PC-3 (cell line): Measurements from ENCODE around the gene CFAP206. TPM values are rescaled to one million over a fixed set of nuclear protein-coding genes. Genes with fewer than 3 reads are reported as not detected.

Experiments
- ATAC-seq: fragments of 200-7000 bp; cut with Tn5 transposase; 2 replicates; pipeline ENCODE4 v1.9.1; 2020; ENCODE audit warnings: mild to moderate bottlenecking, moderate library complexity
- BruUV-seq: library from RNA; stranded (reverse); fragments of 400-500 nt; replicated peaks from 2 replicates; lab custom pipeline; 2021; lab: Mats Ljungman, UMichigan
- CTCF ChIA-PET: fragments of 300-600 bp; sonication (Branson Sonifier 250); formaldehyde crosslinking; loops from one replicate; lab custom pipeline; 2022; ENCODE audit warnings: antibody characterized with exemption; lab: Charles Lee
- POLR2A ChIA-PET: fragments of 300-600 bp; sonication (Branson Sonifier 250); formaldehyde crosslinking; loops from one replicate; lab custom pipeline; 2022; ENCODE audit warnings: antibody characterized with exemption; ENCODE audit not compliant: unreplicated experiment; lab: Charles Lee
- DNase-seq: peaks from one replicate; pipeline ENCODE4 v3.0.0-alpha.2; 2015
- H2AFZ ChIP-seq: fragments of 300-600 bp; sonication (generic); 2 replicates; pipeline ENCODE4 v1.6.0; 2016; ENCODE audit warnings: antibody characterized with exemption, low read length
- H3F3A ChIP-seq: fragments of 300-600 bp; sonication (generic); one replicate; pipeline ENCODE4 v1.6.0; 2017; ENCODE audit warnings: antibody characterized with exemption, low read length, control low read depth, mild to moderate bottlenecking; ENCODE audit not compliant: unreplicated experiment
- H3K27ac ChIP-seq: fragments of 300-600 bp; sonication (generic); 2 replicates; pipeline ENCODE4 v1.5.1; 2016; ENCODE audit warnings: mild to moderate bottlenecking, low read length
- H3K27me3 ChIP-seq: fragments of 300-600 bp; sonication (generic); 2 replicates; pipeline ENCODE4 v1.6.1; 2016; ENCODE audit warnings: low read length, mixed read lengths
- H3K36me3 ChIP-seq: fragments of 300-600 bp; sonication (generic); 2 replicates; pipeline ENCODE4 v1.6.1; 2016; ENCODE audit warnings: low read depth, mixed run types, low read length, mixed read lengths
- H3K4me1 ChIP-seq: fragments of 300-600 bp; sonication (generic); 2 replicates; pipeline ENCODE4 v1.5.1; 2016; ENCODE audit warnings: low read length; ENCODE audit not compliant: insufficient read depth
- H3K4me2 ChIP-seq: fragments of 300-600 bp; sonication (generic); 2 replicates; pipeline ENCODE4 v1.6.0; 2016; ENCODE audit warnings: low read length
- H3K4me3 ChIP-seq: fragments of 300-600 bp; sonication (generic); 2 replicates; pipeline ENCODE4 v1.5.1; 2016; ENCODE audit warnings: mild to moderate bottlenecking, low read length, mixed read lengths
- H3K79me2 ChIP-seq: fragments of 300-600 bp; sonication (generic); 2 replicates; pipeline ENCODE4 v1.6.1; 2017; ENCODE audit warnings: low read length, mixed read lengths
- H3K9ac ChIP-seq: fragments of 300-600 bp; sonication (generic); 2 replicates; pipeline ENCODE4 v1.6.0; 2016; ENCODE audit warnings: mild to moderate bottlenecking, low read length
- H3K9me2 ChIP-seq: fragments of 300-600 bp; sonication (generic); replicated peaks from 2 replicates; pipeline ENCODE4 v1.6.1; 2016; ENCODE audit warnings: mixed run types, low read length, mixed read lengths
- H3K9me3 ChIP-seq: fragments of 300-600 bp; sonication (generic); 2 replicates; pipeline ENCODE4 v1.6.1; 2016; ENCODE audit warnings: low read length, mixed read lengths
- H4K20me1 ChIP-seq: fragments of 300-600 bp; sonication (generic); 2 replicates; pipeline ENCODE4 v1.6.1; 2016; ENCODE audit warnings: low read length, mixed read lengths
- EZH2 ChIP-seq: fragments of 300-600 bp; sonication (generic); IDR thresholded peaks from one replicate; pipeline ENCODE4 v1.6.1; 2017; ENCODE audit warnings: antibody characterized with exemption, mild to moderate bottlenecking, low read length; ENCODE audit not compliant: unreplicated experiment
- EZH2phosphoT487 ChIP-seq: fragments of 300-600 bp; sonication (generic); IDR thresholded peaks from 2 replicates; pipeline ENCODE4 v1.6.1; 2018; ENCODE audit warnings: mild to moderate bottlenecking, antibody characterized with exemption, low read length, borderline replicate concordance
- intact Hi-C: fragments of 100-400 bp; cut with micrococcal nuclease; formaldehyde crosslinking; loops from 2 replicates; pipeline ENCODE4 v1.9.0; 2023
- total RNA-seq: library from RNA; depleted of rRNA; stranded (reverse); fragments of >200 nt; gene quantifications from 2 replicates; pipeline ENCODE4 v1.2.3, GENCODE V29; 2014
- TF ChIP-seq, protein P1 (sequence below): fragments of 300-600 bp; sonication (generic); conservative IDR thresholded peaks from 2 replicates; pipeline ENCODE4 v1.5.1; 2017; ENCODE audit warnings: antibody characterized with exemption, low read depth, mild to moderate bottlenecking, low read length

CFAP206 gene
- total RNA-seq, 1 experiment from 2014 or later, result 0.07 TPM

DNA sequence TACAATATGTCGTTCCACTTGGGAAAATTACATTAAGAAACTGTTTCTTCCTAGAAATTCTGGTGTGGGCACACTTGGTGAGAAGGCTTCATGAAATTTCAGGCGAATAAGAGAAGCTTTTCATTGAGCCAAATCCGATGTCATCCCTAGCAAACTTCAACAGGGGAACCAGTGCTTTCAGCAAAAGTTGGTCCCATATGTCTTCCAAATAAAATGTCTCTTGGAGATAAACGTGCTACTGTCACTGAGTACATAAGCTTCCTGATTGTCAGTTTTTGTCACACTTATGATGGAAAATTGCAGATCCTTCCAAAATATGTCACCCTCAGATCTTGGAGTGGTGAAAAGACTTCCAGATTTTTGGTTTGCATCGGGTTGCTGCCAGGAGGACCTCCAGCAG is 33.9 kb downstream of the CFAP206 start:
- Histone ChIP-seq H3K36me3 (no peaks in the 10 kb centered on the region), H3K27ac (no peak overlapping the region), H4K20me1 (no peaks in the 10 kb centered on the region), H3K9ac (no peak overlapping the region), H3K27me3 (no peaks in the 10 kb centered on the region), H3K4me2 (no peak overlapping the region), H3F3A (no peaks in the 10 kb centered on the region), H3K79me2 (no peaks in the 10 kb centered on the region), H3K4me1 (no peaks in the 10 kb centered on the region), H2AFZ (no peak overlapping the region), H3K4me3 (no peak overlapping the region), H3K9me3 (no peaks in the 10 kb centered on the region), H3K9me2 (no peaks in the 10 kb centered on the region)
- POLR2A ChIA-PET, result no interaction called here
- TF ChIP-seq EZH2, result no peak
- TF ChIP-seq, protein P1, sequence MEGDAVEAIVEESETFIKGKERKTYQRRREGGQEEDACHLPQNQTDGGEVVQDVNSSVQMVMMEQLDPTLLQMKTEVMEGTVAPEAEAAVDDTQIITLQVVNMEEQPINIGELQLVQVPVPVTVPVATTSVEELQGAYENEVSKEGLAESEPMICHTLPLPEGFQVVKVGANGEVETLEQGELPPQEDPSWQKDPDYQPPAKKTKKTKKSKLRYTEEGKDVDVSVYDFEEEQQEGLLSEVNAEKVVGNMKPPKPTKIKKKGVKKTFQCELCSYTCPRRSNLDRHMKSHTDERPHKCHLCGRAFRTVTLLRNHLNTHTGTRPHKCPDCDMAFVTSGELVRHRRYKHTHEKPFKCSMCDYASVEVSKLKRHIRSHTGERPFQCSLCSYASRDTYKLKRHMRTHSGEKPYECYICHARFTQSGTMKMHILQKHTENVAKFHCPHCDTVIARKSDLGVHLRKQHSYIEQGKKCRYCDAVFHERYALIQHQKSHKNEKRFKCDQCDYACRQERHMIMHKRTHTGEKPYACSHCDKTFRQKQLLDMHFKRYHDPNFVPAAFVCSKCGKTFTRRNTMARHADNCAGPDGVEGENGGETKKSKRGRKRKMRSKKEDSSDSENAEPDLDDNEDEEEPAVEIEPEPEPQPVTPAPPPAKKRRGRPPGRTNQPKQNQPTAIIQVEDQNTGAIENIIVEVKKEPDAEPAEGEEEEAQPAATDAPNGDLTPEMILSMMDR, result no peak
- no peak for TF ChIP-seq EZH2phosphoT487
- ATAC-seq (no peak), DNase-seq (no peak)
- intact Hi-C loops, result no loop called here
- no TSS peak for BruUV-seq
- CTCF ChIA-PET, result no interaction called here

- H3K9me2 ChIP-seq, result no peaks in the 10 kb centered on the region
- intact Hi-C loops, result no loop called here
- no peak overlapping the region for H3K4me2 ChIP-seq
- H3K27me3 ChIP-seq, result no peaks in the 10 kb centered on the region
- TF ChIP-seq EZH2phosphoT487, result no peak
- no peak for TF ChIP-seq EZH2
- TF ChIP-seq, protein P1, result no peak
- no TSS peak for BruUV-seq
- H3K27ac ChIP-seq, result no peak overlapping the region
- no peak overlapping the region for H3K4me3 ChIP-seq
- H4K20me1 ChIP-seq, result no peaks in the 10 kb centered on the region
- no peak for ATAC-seq
- DNase-seq, result no peak
- CTCF ChIA-PET, result no interaction called here
- H2AFZ ChIP-seq, result no peak overlapping the region
- no peaks in the 10 kb centered on the region for H3K9me3 ChIP-seq
- H3F3A ChIP-seq, result no peaks in the 10 kb centered on the region
- H3K79me2 ChIP-seq, result no peaks in the 10 kb centered on the region
- no peaks in the 10 kb centered on the region for H3K4me1 ChIP-seq
- POLR2A ChIA-PET, result no interaction called here
- no peaks in the 10 kb centered on the region for H3K36me3 ChIP-seq
- no peak overlapping the region for H3K9ac ChIP-seq
Measured at GRCh38 chr6:87444362-87444761, 36.6 kb downstream of the CFAP206 start.

GRCh38 chr6:87465051-87465450 is 57.3 kb downstream of the CFAP206 start:
- intact Hi-C loops, result no loop called here

More at GRCh38 chr6:87465051-87465450, 57.3 kb downstream of the CFAP206 start:
- no peaks in the 10 kb centered on the region for H3K9me2 ChIP-seq
- H3K27me3 ChIP-seq, result peaks cover 3% of the 10 kb centered on the region; the same call in 1 of the 2 replicates
- no peak overlapping the region for H3K9ac ChIP-seq
- CTCF ChIA-PET, result no interaction called here
- DNase-seq, result no peak
- no TSS peak for BruUV-seq
- no peaks in the 10 kb centered on the region for H3K79me2 ChIP-seq
- no peak for ATAC-seq
- no peaks in the 10 kb centered on the region for H3F3A ChIP-seq
- H3K9me3 ChIP-seq, result no peaks in the 10 kb centered on the region
- no peak overlapping the region for H3K27ac ChIP-seq
- no peak overlapping the region for H3K4me2 ChIP-seq
- H2AFZ ChIP-seq, result no peak overlapping the region
- TF ChIP-seq EZH2 (no peak), EZH2phosphoT487 (no peak)
- TF ChIP-seq, protein P1, result no peak
- H3K4me1 ChIP-seq, result no peaks in the 10 kb centered on the region
- H3K36me3 ChIP-seq, result no peaks in the 10 kb centered on the region
- H3K4me3 ChIP-seq, result no peak overlapping the region
- no peaks in the 10 kb centered on the region for H4K20me1 ChIP-seq
- POLR2A ChIA-PET, result no interaction called here
